Trophoblast cell (in vitro differentiated cells and primary cell): Measurements from ENCODE around the gene NTSR1.

Experiments
- DNase-seq, 2 donors: peaks; one replicate each; pipeline ENCODE4 v3.0.0-alpha.2; 2016
- H2AFZ ChIP-seq: 2 replicates; pipeline ENCODE4 v1.6.1; 2013; ENCODE audit warnings: low read length, moderate library complexity, mild to moderate bottlenecking; ENCODE audit not compliant: insufficient read depth, poor library complexity
- H2AK5ac ChIP-seq: 2 replicates; pipeline ENCODE4 v1.6.1; 2013; ENCODE audit warnings: mild to moderate bottlenecking, low read length
- H2BK120ac ChIP-seq: 2 replicates; pipeline ENCODE4 v1.6.1; 2013; ENCODE audit warnings: low read length, mild to moderate bottlenecking, moderate library complexity; ENCODE audit not compliant: insufficient read depth, poor library complexity
- H2BK12ac ChIP-seq: 2 replicates; pipeline ENCODE4 v1.6.1; 2013; ENCODE audit warnings: mild to moderate bottlenecking, low read length, moderate library complexity
- H2BK5ac ChIP-seq: 2 replicates; pipeline ENCODE4 v1.6.1; 2013; ENCODE audit warnings: low read length, low read depth, moderate library complexity, mild to moderate bottlenecking; ENCODE audit not compliant: poor library complexity
- H3K14ac ChIP-seq: 2 replicates; pipeline ENCODE4 v1.6.1; 2013; ENCODE audit warnings: mild to moderate bottlenecking, low read length
- H3K18ac ChIP-seq: 2 replicates; pipeline ENCODE4 v1.6.1; 2013; ENCODE audit warnings: mild to moderate bottlenecking, low read length
- H3K23ac ChIP-seq: 2 replicates; pipeline ENCODE4 v1.6.1; 2013; ENCODE audit warnings: low read length
- H3K27ac ChIP-seq: 2 replicates; pipeline ENCODE4 v1.5.1; 2013; ENCODE audit warnings: low read depth, mild to moderate bottlenecking, inconsistent platforms, low read length, moderate library complexity
- H3K27me3 ChIP-seq: 2 replicates; pipeline ENCODE4 v1.6.1; 2013; ENCODE audit warnings: inconsistent platforms, mild to moderate bottlenecking, low read length, moderate library complexity; ENCODE audit not compliant: insufficient read depth
- H3K36me3 ChIP-seq, 2 experiments: 1 replicate in 1 of 2; 2 replicates in 1 of 2; pipeline ENCODE4 v1.6.1; 2013; ENCODE audit warnings: low read length in 2 of 2, mild to moderate bottlenecking in 2 of 2, moderate library complexity in 1 of 2; ENCODE audit not compliant: insufficient read depth in 2 of 2, control insufficient read depth in 1 of 2
- H3K4ac ChIP-seq: 2 replicates; pipeline ENCODE4 v1.6.1; 2013; ENCODE audit warnings: low read depth, mild to moderate bottlenecking, low read length, moderate library complexity
- H3K4me1 ChIP-seq, 2 experiments: 1 replicate in 1 of 2; 2 replicates in 1 of 2; pipeline ENCODE4 v1.6.1; 2013; ENCODE audit warnings: low read length in 2 of 2, mild to moderate bottlenecking in 2 of 2, moderate library complexity in 1 of 2; ENCODE audit not compliant: insufficient read depth in 2 of 2, control insufficient read depth in 1 of 2
- H3K4me2 ChIP-seq: 2 replicates; pipeline ENCODE4 v1.6.1; 2013; ENCODE audit warnings: inconsistent platforms, mild to moderate bottlenecking, low read length, moderate library complexity
- H3K4me3 ChIP-seq: 2 replicates; pipeline ENCODE4 v1.5.1; 2013; ENCODE audit warnings: mild to moderate bottlenecking, low read depth, low read length, inconsistent platforms
- H3K79me1 ChIP-seq: one replicate; pipeline ENCODE4 v1.6.1; 2013; ENCODE audit warnings: low read length
- H3K79me2 ChIP-seq: 2 replicates; pipeline ENCODE4 v1.6.1; 2013; ENCODE audit warnings: low read length, mild to moderate bottlenecking; ENCODE audit not compliant: control insufficient read depth, insufficient read depth, poor library complexity
- H3K9ac ChIP-seq: 2 replicates; pipeline ENCODE4 v1.6.1; 2013; ENCODE audit warnings: mild to moderate bottlenecking, low read length
- H3K9me3 ChIP-seq: 2 replicates; pipeline ENCODE4 v1.6.1; 2013; ENCODE audit warnings: low read depth, mild to moderate bottlenecking, control low read depth, inconsistent platforms, low read length; ENCODE audit not compliant: insufficient read depth
- H4K12ac ChIP-seq: 2 replicates; pipeline ENCODE4 v1.6.1; 2013; ENCODE audit warnings: low read depth, mild to moderate bottlenecking, low read length, moderate library complexity
- H4K8ac ChIP-seq: 2 replicates; pipeline ENCODE4 v1.6.1; 2013; ENCODE audit warnings: low read depth, mild to moderate bottlenecking, low read length, moderate library complexity
- H4K91ac ChIP-seq: one replicate; pipeline ENCODE4 v1.6.1; 2013; ENCODE audit warnings: low read depth, mild to moderate bottlenecking, low read length, moderate library complexity
- WGBS: extraction: QIAGEN DNeasy Blood & Tissue Kit; methylation state at CpG from one replicate; pipeline ENCODE4 v1.1.7; 2013; ENCODE audit warnings: missing lambda C conversion rate; ENCODE audit not compliant: insufficient read length, insufficient coverage; ENCODE audit errors: extremely low coverage; 5-methylcytosine and 5-hydroxymethylcytosine counted together

NTSR1 gene

DNA sequence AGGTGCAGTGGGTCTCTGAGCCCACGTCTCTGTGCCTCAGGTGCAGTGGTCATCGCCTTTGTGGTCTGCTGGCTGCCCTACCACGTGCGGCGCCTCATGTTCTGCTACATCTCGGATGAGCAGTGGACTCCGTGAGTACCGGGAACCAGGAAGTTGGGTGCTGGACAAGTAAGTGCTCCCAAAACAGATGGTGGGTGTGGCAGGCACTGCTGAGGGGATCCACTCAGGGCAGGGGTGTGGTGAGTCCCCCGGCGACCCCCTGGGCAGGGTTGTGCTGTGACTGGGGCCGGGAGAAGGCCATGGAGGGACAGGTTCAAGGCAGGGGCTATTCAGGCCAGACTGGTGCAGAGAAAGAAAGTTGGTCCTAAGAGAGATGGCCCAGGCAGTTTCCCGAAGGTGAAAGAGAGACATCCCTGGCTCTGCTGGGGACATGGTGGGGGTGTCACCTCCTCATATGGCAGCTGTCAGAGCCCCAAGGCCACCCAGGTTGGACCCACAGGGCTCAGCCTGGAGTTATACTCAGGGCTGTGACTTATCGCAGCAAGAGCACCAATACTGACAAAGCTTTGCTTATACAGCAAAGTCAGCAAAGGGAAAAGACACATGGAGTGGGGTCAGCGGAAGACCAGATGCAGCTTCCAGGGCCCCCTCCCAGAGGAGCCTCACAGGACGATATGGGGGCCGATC lies 49.7 kb downstream of the NTSR1 start:
- Histone ChIP-seq H4K12ac (no peak overlapping the region), H3K27ac (no peak overlapping the region), H3K9me3 (peaks cover 5% of the 10 kb centered on the region), H3K14ac (no peak overlapping the region), H4K8ac (no peak overlapping the region), H3K4me1 (peaks cover 8 to 13% of the 10 kb centered on the region in 2 experiments), H2AFZ (no peak overlapping the region), H4K91ac (no peak overlapping the region), H3K9ac (no peak overlapping the region), H2BK12ac (no peak overlapping the region), H3K79me2 (peaks cover 2% of the 10 kb centered on the region), H3K4me3 (no peak overlapping the region), H3K18ac (no peak overlapping the region), H3K36me3 (no peaks in the 10 kb centered on the region), H2AK5ac (no peak overlapping the region), H2BK120ac (no peak overlapping the region), H3K4me2 (no peak overlapping the region), H2BK5ac (no peak overlapping the region), H3K27me3 (no peaks in the 10 kb centered on the region), H3K23ac (no peak overlapping the region), H3K79me1 (no peaks in the 10 kb centered on the region), H3K4ac (no peak overlapping the region)
- no CpG with 5 or more reads among the region's 16 CpGs for WGBS
- DNase-seq: no peak

DNA sequence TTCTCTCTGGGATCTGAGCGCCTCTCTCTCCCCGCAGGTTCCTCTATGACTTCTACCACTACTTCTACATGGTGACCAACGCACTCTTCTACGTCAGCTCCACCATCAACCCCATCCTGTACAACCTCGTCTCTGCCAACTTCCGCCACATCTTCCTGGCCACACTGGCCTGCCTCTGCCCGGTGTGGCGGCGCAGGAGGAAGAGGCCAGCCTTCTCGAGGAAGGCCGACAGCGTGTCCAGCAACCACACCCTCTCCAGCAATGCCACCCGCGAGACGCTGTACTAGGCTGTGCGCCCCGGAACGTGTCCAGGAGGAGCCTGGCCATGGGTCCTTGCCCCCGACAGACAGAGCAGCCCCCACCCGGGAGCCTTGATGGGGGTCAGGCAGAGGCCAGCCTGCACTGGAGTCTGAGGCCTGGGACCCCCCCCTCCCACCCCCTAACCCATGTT lies 51.4 kb downstream of the NTSR1 start:
- Histone ChIP-seq H2AFZ (no peak overlapping the region), H3K36me3 (no peaks in the 10 kb centered on the region), H3K4me3 (no peak overlapping the region), H3K4me1 (peaks cover 8 to 13% of the 10 kb centered on the region in 2 experiments), H3K9ac (no peak overlapping the region), H3K23ac (no peak overlapping the region), H3K79me1 (no peaks in the 10 kb centered on the region), H3K18ac (no peak overlapping the region), H3K4me2 (no peak overlapping the region), H3K14ac (peak overlapping the region; percentile 53), H3K27ac (no peak overlapping the region), H2AK5ac (no peak overlapping the region), H3K4ac (peak overlapping the region; percentile 57), H3K9me3 (peaks cover 5% of the 10 kb centered on the region), H3K27me3 (no peaks in the 10 kb centered on the region), H4K91ac (no peak overlapping the region), H4K12ac (peak overlapping the region; percentile 36), H2BK120ac (no peak overlapping the region), H4K8ac (peak overlapping the region; percentile 39), H3K79me2 (peaks cover 2% of the 10 kb centered on the region), H2BK12ac (peak overlapping the region; percentile 61), H2BK5ac (no peak overlapping the region)
- WGBS: no CpG with 5 or more reads among the region's 20 CpGs
- no peak for DNase-seq

- H3K4me3 ChIP-seq: no peak overlapping the region
- no peaks in the 10 kb centered on the region for H3K36me3 ChIP-seq
- peak overlapping the region; percentile 7 for H2BK120ac ChIP-seq
- H4K12ac ChIP-seq: no peak overlapping the region
- peak overlapping the region; percentile 66 for H4K8ac ChIP-seq
- H3K18ac ChIP-seq: no peak overlapping the region
- DNase-seq: no peak
- H2AK5ac ChIP-seq: no peak overlapping the region
- no peak overlapping the region for H3K4me2 ChIP-seq
- H3K79me1 ChIP-seq: no peaks in the 10 kb centered on the region
- H3K27ac ChIP-seq: no peak overlapping the region
- H3K79me2 ChIP-seq: peaks cover 2% of the 10 kb centered on the region
- H3K4me1 ChIP-seq: peaks cover 8 to 13% of the 10 kb centered on the region in 2 experiments
- H3K14ac ChIP-seq: peak overlapping the region; percentile 78
- H3K23ac ChIP-seq: no peak overlapping the region
- H3K4ac ChIP-seq: no peak overlapping the region
- H2BK12ac ChIP-seq: peak overlapping the region; percentile 21
- no peak overlapping the region for H4K91ac ChIP-seq
- no CpG with 5 or more reads among the region's 11 CpGs for WGBS
- no peak overlapping the region for H2BK5ac ChIP-seq
- H2AFZ ChIP-seq: peak overlapping the region; percentile 35
- H3K27me3 ChIP-seq: no peaks in the 10 kb centered on the region
- peaks cover 5% of the 10 kb centered on the region for H3K9me3 ChIP-seq
- H3K9ac ChIP-seq: no peak overlapping the region
Observed at GRCh38 chr20:62760471-62760855, 51.8 kb downstream of the NTSR1 start.

DNA sequence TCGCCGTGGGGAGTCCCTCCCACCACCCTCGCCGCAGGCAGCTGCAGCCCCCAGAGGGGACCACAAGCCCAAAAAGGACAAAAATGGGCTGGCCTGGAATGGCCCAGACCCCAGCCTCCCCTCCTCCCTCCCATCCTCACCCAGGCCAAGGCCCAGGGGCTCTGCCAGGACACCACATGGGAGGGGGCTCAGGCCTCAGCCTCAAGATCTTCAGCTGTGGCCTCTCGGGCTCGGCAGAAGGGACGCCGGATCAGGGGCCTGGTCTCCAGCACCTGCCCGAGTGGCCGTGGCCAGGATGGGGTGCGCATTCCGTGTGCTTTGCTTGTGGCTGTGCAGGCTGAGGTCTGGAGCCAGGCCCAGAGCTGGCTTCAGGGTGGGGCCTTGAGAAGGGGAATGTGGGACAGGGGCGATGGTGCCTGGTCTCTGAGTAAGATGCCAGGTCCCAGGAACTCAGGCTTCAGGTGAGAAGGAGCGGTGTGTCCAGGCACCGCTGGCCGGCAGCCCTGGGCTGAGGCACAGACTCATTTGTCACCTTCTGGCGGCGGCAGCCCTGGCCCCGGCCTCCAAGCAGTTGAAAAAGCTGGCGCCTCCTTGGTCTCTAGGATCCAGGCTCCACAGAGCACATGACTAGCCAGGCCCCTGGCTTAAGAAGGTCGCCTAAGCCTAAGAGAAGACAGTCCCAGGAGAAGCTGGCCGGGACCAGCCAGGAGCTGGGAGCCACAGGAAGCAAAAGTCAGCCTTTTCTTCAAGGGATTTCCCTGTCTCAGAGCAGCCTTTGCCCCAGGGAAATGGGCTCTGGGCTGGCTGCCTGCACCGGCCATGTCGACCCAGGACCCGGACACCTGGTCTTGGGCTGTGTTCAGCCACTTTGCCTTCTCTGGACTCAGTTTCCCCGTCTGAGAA lies 52.5 kb downstream of the NTSR1 start:
- Histone ChIP-seq H4K91ac (no peak overlapping the region), H3K27ac (no peak overlapping the region)

More for the DNA sequence above, 52.5 kb downstream of the NTSR1 start:
- H3K4me2 ChIP-seq: no peak overlapping the region
- no peaks in the 10 kb centered on the region for H3K27me3 ChIP-seq
- H2BK5ac ChIP-seq: no peak overlapping the region
- H2BK120ac ChIP-seq: peak overlapping the region; percentile 7
- no peak for DNase-seq
- peaks cover 8 to 13% of the 10 kb centered on the region in 2 experiments for H3K4me1 ChIP-seq
- peak overlapping the region; percentile 21 for H2BK12ac ChIP-seq
- peak overlapping the region; percentile 8 for H3K18ac ChIP-seq
- peak overlapping the region; percentile 35 for H2AFZ ChIP-seq
- no peaks in the 10 kb centered on the region for H3K36me3 ChIP-seq
- peak overlapping the region; percentile 43 for H2AK5ac ChIP-seq
- H3K14ac ChIP-seq: peak overlapping the region; percentile 78
- H3K4me3 ChIP-seq: no peak overlapping the region
- no peak overlapping the region for H3K4ac ChIP-seq
- peak overlapping the region; percentile 66 for H4K8ac ChIP-seq
- no peak overlapping the region for H3K23ac ChIP-seq
- peaks cover 1% of the 10 kb centered on the region for H3K9me3 ChIP-seq
- H3K79me2 ChIP-seq: peaks cover 2% of the 10 kb centered on the region
- no peaks in the 10 kb centered on the region for H3K79me1 ChIP-seq
- H3K9ac ChIP-seq: no peak overlapping the region
- WGBS: no CpG with 5 or more reads among the region's 26 CpGs
- no peak overlapping the region for H4K12ac ChIP-seq
